SH-SY5Y (cell line): ENCODE measurements around the gene METTL18.

Experiments
- GATA2 ChIP-seq: IDR thresholded peaks from 2 replicates; pipeline ENCODE4 v1.6.1; 2011; ENCODE audit warnings: mild to moderate bottlenecking, low read depth, low read length
- GATA3 ChIP-seq: IDR thresholded peaks from 2 replicates; pipeline ENCODE4 v1.6.1; 2011; ENCODE audit warnings: low read depth, mild to moderate bottlenecking, low read length, moderate library complexity

METTL18 gene

DNA sequence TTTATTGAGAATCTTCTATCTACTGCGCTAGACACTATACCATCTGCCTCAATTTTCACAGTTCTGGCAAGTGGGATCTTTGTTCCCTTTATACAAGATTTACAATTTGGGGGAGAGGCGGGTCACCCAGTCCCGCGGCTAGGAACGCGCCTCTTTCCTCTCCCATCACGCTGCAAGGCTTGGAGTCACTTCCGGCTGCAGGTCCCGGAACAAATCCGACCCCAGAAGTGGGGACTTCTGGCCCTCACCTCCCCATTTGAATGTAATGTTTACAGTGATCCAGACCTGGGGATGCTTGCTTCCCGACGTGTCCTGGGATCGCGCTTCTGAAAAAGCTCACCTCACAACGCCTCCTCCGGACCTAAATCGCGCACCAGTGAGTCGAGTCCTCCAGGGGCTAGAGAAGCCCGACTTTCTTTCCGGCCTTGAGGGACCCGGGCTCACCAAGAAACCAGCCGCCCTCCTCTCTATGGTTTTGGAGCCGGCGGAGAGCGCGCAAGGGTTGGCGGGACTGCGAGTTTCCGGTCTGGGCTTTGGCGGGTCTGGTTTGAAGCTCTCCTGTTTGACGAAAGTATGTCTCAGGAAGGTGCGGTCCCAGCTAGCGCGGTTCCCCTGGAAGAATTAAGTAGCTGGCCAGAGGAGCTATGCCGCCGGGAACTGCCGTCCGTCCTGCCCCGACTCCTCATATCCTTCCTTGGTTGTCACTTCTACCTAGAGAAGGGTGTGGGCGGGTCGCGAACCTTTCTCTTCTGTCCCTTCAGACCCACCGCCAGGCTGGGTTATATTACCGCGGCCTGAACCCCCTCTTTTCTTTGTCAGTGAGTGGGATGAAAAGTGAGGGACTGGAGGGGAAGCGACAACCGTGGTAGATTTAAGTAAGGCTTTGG lies at the start of gene METTL18:
TSS of gene METTL18 (minus strand) at position 378 of the 887 bp plus-strand sequence. CDS start 1,212 bp downstream, outside the sequence.
- no peak for TF ChIP-seq GATA2
- no peak for TF ChIP-seq GATA3

DNA sequence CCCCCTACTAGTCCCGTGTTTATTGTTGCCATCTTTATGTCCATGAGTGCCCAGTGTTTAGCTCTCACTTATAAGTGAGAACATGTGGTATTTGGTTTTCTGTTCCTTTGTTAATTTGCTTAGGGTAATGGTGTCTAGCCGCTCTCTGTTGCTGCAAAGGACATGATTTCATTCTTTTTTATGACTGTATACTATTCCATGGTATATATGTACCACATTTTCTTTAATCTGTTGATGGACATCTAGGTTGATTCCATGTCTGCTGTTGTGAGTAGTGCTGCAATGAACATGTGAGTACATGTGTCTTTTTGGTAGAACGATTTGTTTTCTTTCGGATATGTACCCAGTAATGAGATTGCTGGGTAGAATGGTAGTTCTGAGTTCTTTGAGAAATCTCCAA lies 44.2 kb upstream of the METTL18 start:
- TF ChIP-seq GATA2 (no peak), GATA3 (no peak)

DNA sequence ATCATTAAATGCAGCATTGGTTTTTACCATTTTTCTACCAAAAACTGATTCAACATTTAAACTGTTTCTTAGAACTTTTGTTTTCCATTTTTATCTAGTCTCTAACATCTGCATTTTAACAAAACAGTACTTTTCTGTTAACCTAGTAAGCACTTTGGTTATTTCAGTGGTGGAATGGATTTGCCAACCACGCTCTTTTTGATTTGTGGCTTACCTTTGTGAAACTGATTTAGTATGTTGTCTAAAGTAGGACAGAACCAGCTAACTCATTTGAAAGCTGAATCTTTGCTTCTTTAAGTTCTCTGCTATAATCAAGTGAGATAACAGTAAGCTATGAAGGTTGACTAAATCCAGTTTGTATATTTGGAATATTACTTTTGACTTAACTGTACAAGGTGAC lies 41.5 kb upstream of the METTL18 start:
- TF ChIP-seq GATA2 (no peak), GATA3 (no peak)

DNA sequence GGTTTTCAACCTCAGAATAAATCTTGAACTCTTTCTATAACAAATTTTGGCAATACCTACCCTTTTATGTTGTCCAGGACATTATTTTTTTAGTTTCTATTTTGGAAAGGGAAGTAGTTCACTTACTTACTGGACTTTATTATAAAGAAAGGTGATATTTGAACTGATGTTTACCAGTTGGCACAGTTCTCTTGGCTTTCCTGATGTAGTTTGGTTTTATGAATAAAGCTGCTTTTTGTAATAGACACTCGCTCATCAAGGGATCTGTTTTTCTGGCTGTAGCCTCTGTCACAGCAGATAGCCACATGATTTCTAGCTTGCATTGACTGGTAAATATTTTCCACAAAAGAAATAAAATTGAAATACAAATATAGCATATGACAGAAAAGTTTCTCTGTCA lies 40.9 kb upstream of the METTL18 start:
- no peak for TF ChIP-seq GATA3
- TF ChIP-seq GATA2 = no peak

DNA sequence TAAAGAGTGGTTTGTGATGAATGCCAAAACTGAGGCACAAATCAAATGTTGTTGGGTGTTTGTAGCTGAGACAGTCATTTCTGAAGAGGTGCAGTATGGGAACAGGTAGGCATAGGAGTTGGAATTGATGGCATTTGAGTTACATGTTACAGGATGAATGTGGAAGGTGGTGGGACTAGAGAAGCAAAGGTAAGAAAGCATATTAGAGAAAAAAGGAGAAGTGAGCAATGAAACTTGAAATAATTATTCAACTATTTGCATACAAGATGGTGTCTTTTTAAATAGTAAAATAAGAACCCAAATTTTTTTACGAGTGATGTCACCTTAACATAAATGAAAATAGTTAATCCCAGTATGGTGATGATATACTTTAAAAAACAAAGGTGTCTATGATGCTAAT lies 40.2 kb upstream of the METTL18 start:
- no peak for TF ChIP-seq GATA3
- TF ChIP-seq GATA2 = no peak

DNA sequence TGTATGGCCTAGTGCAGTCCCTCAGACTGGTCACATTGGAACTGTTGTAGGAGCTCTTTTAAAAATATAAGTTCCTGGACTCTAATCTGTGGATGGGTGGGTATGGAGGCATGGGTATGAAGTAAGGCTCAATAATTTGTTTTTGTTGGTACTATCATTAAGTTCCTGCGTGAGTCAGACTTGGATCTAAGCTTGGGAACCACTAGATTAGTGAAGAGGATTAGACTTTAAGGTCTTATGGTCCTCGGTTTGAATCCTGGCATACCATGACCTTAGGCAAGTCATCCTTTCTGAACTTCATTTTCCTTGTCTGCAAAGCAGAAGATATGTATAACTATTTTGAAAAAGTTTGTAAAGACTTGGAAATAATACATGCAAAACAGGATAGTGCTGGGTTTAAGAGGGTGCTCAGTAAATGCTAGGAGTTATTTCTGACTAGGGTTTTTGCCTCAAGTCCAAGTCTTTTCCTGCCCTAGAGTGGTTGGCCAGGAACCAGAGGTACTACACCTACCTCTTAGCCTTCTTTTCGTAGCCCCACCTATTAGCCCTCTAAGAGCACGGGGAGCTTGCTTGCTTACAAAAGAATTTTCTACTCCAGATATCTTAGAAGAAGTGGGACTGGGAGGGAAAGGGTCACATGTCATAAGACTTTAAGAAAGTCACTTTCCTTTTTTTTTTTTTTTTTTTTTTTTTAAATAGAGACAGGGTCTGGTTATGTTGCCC lies 38.6 kb upstream of the METTL18 start:
- TF ChIP-seq GATA3 = no peak
- TF ChIP-seq GATA2 = no peak

DNA sequence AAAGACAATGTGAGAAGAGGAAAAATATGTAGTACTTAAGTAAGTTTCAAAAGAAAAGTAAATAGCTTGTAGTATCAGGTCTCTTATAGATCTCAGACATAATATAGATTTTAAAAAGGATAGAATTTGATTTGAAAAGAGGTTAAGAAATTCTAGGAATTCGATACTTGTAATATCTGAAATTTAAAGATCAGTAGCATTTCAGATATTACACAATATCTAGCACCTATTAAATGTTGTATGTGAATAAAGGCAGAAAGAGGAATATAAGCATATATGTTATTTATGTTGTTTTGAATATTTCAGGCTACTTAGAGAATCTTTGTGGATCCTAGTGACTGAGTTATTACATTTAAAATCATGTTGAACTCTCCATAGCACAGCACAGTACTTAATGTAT lies 35.0 kb upstream of the METTL18 start:
- TF ChIP-seq GATA2 (no peak), GATA3 (no peak)

DNA sequence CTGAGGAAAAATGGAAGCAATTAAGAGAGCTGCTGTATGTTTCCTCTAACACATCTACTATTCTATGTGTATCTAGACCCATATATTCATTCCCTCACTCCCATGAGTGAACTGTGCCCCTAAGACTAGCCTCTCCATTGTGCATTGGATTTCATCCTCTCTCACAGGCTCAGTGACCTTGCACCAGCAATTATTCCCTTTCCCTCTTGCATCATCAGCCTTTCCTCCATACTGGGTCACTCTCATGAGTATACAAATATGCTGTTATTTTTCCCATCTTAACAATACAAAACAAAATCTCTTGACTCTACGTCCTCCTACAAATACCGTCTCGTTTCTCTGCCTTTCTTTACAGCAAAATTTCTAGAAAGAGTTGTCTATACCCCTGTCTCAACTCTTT lies 29.4 kb upstream of the METTL18 start:
- TF ChIP-seq GATA2 = no peak
- TF ChIP-seq GATA3 = no peak

DNA sequence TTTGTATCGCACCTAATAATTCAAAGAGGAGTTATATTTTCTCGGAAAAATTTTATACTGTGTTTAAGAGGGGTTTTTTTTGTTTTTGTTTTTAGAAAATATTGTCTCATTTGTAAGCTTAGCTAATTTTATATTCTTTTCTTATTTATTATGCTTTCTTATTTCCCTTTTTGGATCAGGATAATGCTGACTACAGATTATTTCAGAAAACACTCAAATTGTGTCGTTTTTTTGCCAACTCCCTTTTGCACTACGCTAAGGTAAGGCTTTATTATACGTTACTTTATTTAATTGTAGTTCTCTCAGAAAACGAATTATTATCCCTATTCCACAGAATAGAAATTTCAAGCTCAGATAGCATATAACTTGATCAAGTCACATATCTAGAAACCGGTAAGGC lies 26.8 kb upstream of the METTL18 start:
- TF ChIP-seq GATA3 (no peak), GATA2 (no peak)

DNA sequence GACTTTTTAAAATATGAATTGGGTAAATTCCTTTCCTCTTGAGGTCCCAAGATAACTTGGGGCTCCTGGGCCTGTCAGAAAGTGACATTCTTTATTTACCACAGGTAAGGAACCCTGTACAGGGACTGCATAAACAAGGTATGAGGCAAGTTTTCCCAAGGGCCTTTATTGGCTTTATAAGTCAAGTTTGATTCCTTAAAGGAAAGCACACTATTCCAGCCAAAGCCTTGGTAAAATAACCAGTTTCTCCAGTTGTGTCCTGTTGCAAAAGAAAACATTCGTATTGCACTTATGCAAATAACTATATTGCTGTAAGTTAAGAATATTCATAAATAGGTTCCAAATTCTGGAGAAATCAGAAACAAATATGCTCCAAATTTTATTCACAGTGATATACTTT lies 21.9 kb upstream of the METTL18 start:
- TF ChIP-seq GATA3 (no peak), GATA2 (no peak)

DNA sequence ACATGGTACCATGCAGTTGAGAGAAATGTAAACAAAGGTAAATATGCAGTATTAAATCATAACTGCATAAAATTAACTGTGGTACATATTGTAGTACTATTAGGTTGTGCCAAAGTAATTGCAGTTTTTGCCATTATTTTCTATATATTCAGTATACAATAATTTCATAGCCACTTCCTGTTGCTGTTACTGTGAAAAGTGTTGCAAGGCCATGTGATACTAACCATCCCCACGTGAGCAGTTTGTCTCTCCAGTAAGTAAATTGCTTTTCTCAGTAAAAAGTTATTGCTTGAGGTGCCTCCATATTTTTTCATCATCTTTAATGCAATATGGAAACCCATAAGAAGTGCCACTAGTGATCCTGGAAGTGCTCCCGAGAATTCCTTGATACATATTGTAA lies 19.6 kb upstream of the METTL18 start:
- TF ChIP-seq GATA3 (no peak), GATA2 (no peak)

DNA sequence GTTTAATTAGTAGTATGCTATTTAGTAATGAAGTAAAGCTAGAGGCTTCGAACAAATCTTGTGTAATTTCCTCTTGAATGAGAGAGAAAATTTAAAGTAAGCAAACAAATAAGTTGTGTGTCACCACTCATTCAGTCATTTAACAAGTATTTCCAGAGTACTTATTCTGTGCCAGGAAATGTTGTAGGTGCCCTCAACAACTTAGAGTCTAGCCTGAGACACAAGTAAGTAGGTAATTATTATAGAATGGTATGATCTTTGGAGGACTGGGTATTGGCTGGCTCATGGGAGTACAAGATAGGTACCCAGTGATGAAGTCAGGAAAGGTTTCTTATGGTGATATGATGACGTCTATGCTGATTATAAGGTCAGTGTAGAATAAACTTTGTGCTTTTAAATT lies 17.4 kb upstream of the METTL18 start:
- TF ChIP-seq GATA3 = no peak
- no peak for TF ChIP-seq GATA2

DNA sequence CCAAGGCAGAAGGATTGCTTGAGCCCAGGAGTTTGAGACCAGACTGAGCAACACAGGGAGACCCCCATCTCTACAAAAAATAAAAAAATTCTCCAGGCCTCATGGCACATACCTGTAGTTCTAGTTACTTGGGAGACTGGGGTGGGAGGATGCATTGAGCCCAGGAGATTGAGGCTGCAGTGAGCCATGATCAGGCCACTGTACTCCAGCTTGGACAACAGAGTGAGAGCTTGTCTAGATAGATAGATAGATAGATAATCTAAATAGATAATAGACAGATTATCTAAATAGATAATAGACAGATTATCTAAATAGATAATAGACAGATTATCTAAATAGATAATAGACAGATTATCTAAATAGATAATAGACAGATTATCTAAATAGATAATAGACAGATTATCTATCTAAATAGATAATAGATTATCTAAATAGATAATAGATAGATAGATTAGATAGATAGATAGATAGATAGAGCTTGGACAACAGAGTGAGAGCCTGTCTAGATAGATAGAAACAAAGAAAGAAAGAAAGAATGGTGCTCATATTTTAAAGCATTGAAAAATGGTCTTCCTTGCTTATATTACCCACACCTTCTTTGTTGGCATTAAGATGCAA lies 16.8 kb upstream of the METTL18 start:
- TF ChIP-seq GATA3 = peak; percentile 57; the same call in 1 of the 2 replicates

DNA sequence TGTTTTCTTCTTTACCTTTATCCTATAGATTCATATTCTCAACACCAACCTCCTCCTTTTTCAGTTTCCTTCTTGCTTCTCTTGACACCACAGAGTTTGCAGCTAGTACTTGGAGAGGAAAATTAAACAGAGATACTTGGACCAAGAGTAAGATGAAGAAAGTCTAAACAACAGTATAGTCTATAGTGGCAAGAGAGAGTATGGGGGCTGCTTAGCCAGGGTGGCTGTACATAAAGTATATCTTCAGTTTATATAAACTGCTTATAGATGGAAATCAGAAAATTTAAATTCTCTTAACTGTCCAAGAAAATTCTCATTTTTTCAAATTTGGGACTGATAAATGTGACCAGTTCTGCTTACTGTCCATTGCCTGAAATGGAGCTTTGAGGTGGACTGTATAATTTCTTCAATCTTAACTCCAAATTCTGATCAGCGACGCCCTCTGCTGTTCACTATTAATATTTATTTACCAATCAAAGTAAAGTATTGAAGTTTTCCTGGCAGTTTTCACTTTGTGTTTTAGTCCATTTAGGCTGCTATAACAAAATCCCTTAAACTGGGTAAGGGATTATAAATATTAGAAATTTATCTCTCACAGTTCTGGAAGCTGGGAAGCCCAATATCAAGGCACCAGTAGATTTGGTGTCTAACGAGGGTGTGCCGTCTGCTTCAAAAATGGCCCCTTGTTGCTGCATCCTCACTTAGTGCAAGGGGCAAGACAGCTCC lies 14.8 kb upstream of the METTL18 start:
- TF ChIP-seq GATA3 (no peak), GATA2 (no peak)
